Esophagus squamous epithelium (tissue), 4 donors: ENCODE results near the gene B4GALNT2.

ENCODE experiments used
- CTCF ChIP-seq, 6 experiments: fragments of 450-650 bp in 4 of 6; fragments of 200-600 bp in 2 of 6; sonication (generic) in 2 of 6; IDR thresholded peaks; one replicate each; pipeline ENCODE4 v1.5.1; 2016 to 2019; ENCODE audit warnings: antibody characterized with exemption in 6 of 6, mild to moderate bottlenecking in 4 of 6, moderate library complexity in 4 of 6
- POLR2A ChIP-seq, 4 donors: fragments of 450-650 bp; IDR thresholded peaks; one replicate each; pipeline ENCODE4 v1.6.1; 2017; ENCODE audit warnings: antibody characterized with exemption in 4 of 4, mild to moderate bottlenecking in 4 of 4, moderate library complexity in 3 of 4

GRCh38 chr17:49101054-49101534, 31.5 kb upstream of the B4GALNT2 start:
- no peak for TF ChIP-seq POLR2A (IDR thresholded peaks at IDR 0.05)
- no peak for TF ChIP-seq CTCF (IDR thresholded peaks at IDR 0.05)
